K562 (cell line): Measurements from ENCODE around the gene ARHGAP24. TPM values are rescaled to one million over a fixed set of nuclear protein-coding genes. Genes with fewer than 3 reads are reported as not detected.

ENCODE experiments used
- ATAC-seq: fragments of 200-7000 bp; cut with Tn5 transposase; 3 replicates; pipeline ENCODE4 v1.9.1; 2020; ENCODE audit warnings: moderate library complexity
- BruUV-seq: library from RNA; stranded (reverse); fragments of 400-500 nt; replicated peaks from 2 replicates; lab custom pipeline; 2021; lab: Mats Ljungman, UMichigan
- CTCF ChIA-PET: fragments of 300-600 bp; formaldehyde crosslinking; extraction: SDS; loops from one replicate; lab custom pipeline; 2021; ENCODE audit warnings: low intra/inter-chr PET ratio; lab: Yijun Ruan, JAX
- POLR2A ChIA-PET: fragments of 300-600, 350-650 bp; sonication (Branson Sonifier 250); formaldehyde crosslinking; extraction: SDS; loops from one replicate; lab custom pipeline; 2021; ENCODE audit warnings: antibody characterized with exemption, inconsistent platforms; lab: Yijun Ruan, JAX
- DNase-seq, 4 experiments: peaks; one replicate each; pipeline versions ENCODE4 v3.0.0 to v3.0.0-alpha.2; 2011 to 2018; ENCODE audit warnings: low spot score in 3 of 4, mixed read lengths in 3 of 4; ENCODE audit errors: extremely low read depth in 1 of 4
- FAIRE-seq: peaks from 2 replicates; lab custom pipeline; 2011; peaks lifted over from hg19 to GRCh38; lab: Jason Lieb, UNC
- H2AFZ ChIP-seq: 2 replicates; pipeline ENCODE4 v1.6.0; 2011; ENCODE audit warnings: low read depth, low read length, control low read depth, inconsistent platforms
- H3K27ac ChIP-seq: fragments of 200-600 bp; 3 replicates; pipeline ENCODE4 v1.8.0; 2011; ENCODE audit warnings: low read depth, mild to moderate bottlenecking, control low read depth, inconsistent platforms, low read length, moderate library complexity, mixed read lengths; ENCODE audit errors: extremely low read depth
- H3K27me3 ChIP-seq, 2 experiments: fragments of 300-600 bp in 1 of 2; 2 replicates in 1 of 2; 3 replicates in 1 of 2; pipeline versions ENCODE4 v1.6.0 to v1.8.0; 2011; ENCODE audit warnings: inconsistent platforms in 2 of 2, low read length in 2 of 2, mild to moderate bottlenecking in 1 of 2, mixed read lengths in 1 of 2, moderate library complexity in 1 of 2; ENCODE audit not compliant: control insufficient read depth in 2 of 2, insufficient read depth in 2 of 2
- H3K36me3 ChIP-seq: fragments of 300-600 bp; 3 replicates; pipeline ENCODE4 v1.8.0; 2011; ENCODE audit warnings: mild to moderate bottlenecking, low read length, inconsistent platforms; ENCODE audit not compliant: control insufficient read depth, insufficient read depth
- H3K4me1 ChIP-seq, 2 experiments: fragments of 200-600 bp in 1 of 2; replicated peaks in 1 of 2; 2 replicates in 1 of 2; 3 replicates in 1 of 2; pipeline versions ENCODE4 v1.5.1 to v1.8.0; 2011; ENCODE audit warnings: inconsistent platforms in 2 of 2, low read length in 2 of 2, mild to moderate bottlenecking in 1 of 2, mixed read lengths in 1 of 2, moderate library complexity in 1 of 2; ENCODE audit not compliant: control insufficient read depth in 2 of 2, insufficient read depth in 2 of 2
- H3K4me2 ChIP-seq: 2 replicates; pipeline ENCODE4 v1.6.1; 2011; ENCODE audit warnings: low read length, control low read depth, inconsistent platforms, mixed read lengths; ENCODE audit not compliant: insufficient read depth
- H3K4me3 ChIP-seq: fragments of 200-600 bp; sonication (generic), shearing (Covaris generic); 2 replicates; pipeline ENCODE4 v1.5.1; 2016; ENCODE audit warnings: control low read depth, inconsistent platforms
- H3K79me2 ChIP-seq: fragments of 200-600 bp; 3 replicates; pipeline ENCODE4 v1.8.0; 2011; ENCODE audit warnings: low read length, inconsistent platforms; ENCODE audit not compliant: control insufficient read depth, insufficient read depth
- H3K9ac ChIP-seq, 2 experiments: 2 replicates each; pipeline versions ENCODE4 v1.6.0 to v1.6.1; 2011; ENCODE audit warnings: low read depth in 2 of 2, low read length in 2 of 2, control low read depth in 1 of 2, inconsistent platforms in 1 of 2, mild to moderate bottlenecking in 1 of 2, mixed read lengths in 1 of 2; ENCODE audit not compliant: insufficient read depth in 1 of 2
- H3K9me1 ChIP-seq: one replicate; pipeline ENCODE4 v1.6.0; 2011; ENCODE audit warnings: inconsistent platforms, mild to moderate bottlenecking, low read length, moderate library complexity; ENCODE audit not compliant: control insufficient read depth, insufficient read depth
- H3K9me3 ChIP-seq: replicated peaks from 2 replicates; pipeline ENCODE4 v1.5.1; 2011; ENCODE audit warnings: low read depth, low read length, inconsistent platforms; ENCODE audit not compliant: control insufficient read depth, insufficient read depth
- H4K20me1 ChIP-seq: replicated peaks from 2 replicates; pipeline ENCODE4 v1.6.1; 2011; ENCODE audit warnings: low read length, inconsistent platforms, mixed read lengths; ENCODE audit not compliant: control insufficient read depth, insufficient read depth
- BHLHE40 ChIP-seq: IDR thresholded peaks from 2 replicates; pipeline ENCODE4 v1.6.1; 2011; ENCODE audit warnings: low read length, improper control_type of control experiment
- COPS2 ChIP-seq: fragments of 450-650 bp; conservative IDR thresholded peaks from 2 replicates; pipeline ENCODE4 v1.6.1; 2016; ENCODE audit warnings: mild to moderate bottlenecking, moderate library complexity
- ELK3 ChIP-seq: fragments of 450-650 bp; formaldehyde crosslinking; IDR thresholded peaks from 2 replicates; pipeline ENCODE4 v1.4.0; 2020; ENCODE audit warnings: mild to moderate bottlenecking
- HNRNPK ChIP-seq: fragments of 200-400 bp; formaldehyde crosslinking; IDR thresholded peaks from one replicate; pipeline ENCODE4 v1.6.1; 2018; ENCODE audit warnings: mild to moderate bottlenecking, low read depth, low read length; ENCODE audit not compliant: poor library complexity, severe bottlenecking
- TSC22D4 ChIP-seq: fragments of 450-650 bp; IDR thresholded peaks from 2 replicates; pipeline ENCODE4 v1.6.1; 2016; ENCODE audit warnings: missing genetic modification characterization, missing biosample characterization, control low read depth
- XRCC4 ChIP-seq: IDR thresholded peaks from one replicate; pipeline ENCODE4 v1.6.1; 2011; ENCODE audit not compliant: insufficient read depth, insufficient read length; ENCODE audit errors: extremely low read depth
- WGBS: fragments of 100-300 bp; shearing (Covaris generic); methylation state at CpG from one replicate; pipeline ENCODE4 v1.1.6; 2016; ENCODE audit warnings: low coverage, mixed read lengths; ENCODE audit not compliant: insufficient coverage; ENCODE audit errors: missing lambda C conversion rate; 5-methylcytosine and 5-hydroxymethylcytosine counted together
- in situ Hi-C: fragments of 300-500 bp; cut with MboI; formaldehyde crosslinking; loops from 4 replicates; pipeline ENCODE4 v1.15.0; 2018; ENCODE audit warnings: inconsistent platforms, mixed read lengths
- intact Hi-C: fragments of 100-400 bp; cut with micrococcal nuclease; formaldehyde crosslinking; loops from 2 replicates; pipeline ENCODE4 v1.14.2; 2022
- polyA plus RNA-seq, 8 experiments: library from polyadenylated mRNA; depleted of rRNA in 4 of 8; stranded (reverse) in 5 of 8; unstranded in 3 of 8; fragments of >200 nt; fragmentation: Nextera tagmentation in 2 of 8; fragmentation: Illumina TruSeq in 1 of 8; extraction: Ambion mirVana in 2 of 8; extraction: Trizol in 1 of 8; gene quantifications; 2 replicates each; pipeline versions ENCODE4 v1.2.1 to v1.2.3, GENCODE V29; 2011 to 2014; ENCODE audit warnings: inconsistent platforms in 1 of 8, missing spikeins in 1 of 8
- total RNA-seq, 7 experiments: library from RNA; depleted of rRNA in 6 of 7; stranded (reverse); fragments of >200 nt in 6 of 7; fragmentation: Illumina TruSeq in 2 of 7; extraction: Trizol in 2 of 7; gene quantifications; 2 replicates each; pipeline versions ENCODE4 v1.2.1 to v1.2.3, GENCODE V29; 2011 to 2021; ENCODE audit warnings: low replicate concordance in 1 of 7

Gene ARHGAP24
- total and polyA plus RNA-seq, 9 of the 15 experiments (the other 6 are each of a cell fraction or from before 2014, with no cell fraction given), result 8.0 to 22.6 (median 14.0) TPM

- no peak overlapping the region for H2AFZ ChIP-seq
- POLR2A ChIA-PET, result no interaction called here
- H3K36me3 ChIP-seq, result no peaks in the 10 kb centered on the region
- no peak overlapping the region for H3K27ac ChIP-seq
- no peaks in the 10 kb centered on the region for H3K27me3 ChIP-seq
- intact Hi-C loops, result no loop called here
- H3K9ac ChIP-seq, result no peak overlapping the region
- in situ Hi-C loops, result no loop called here
- CTCF ChIA-PET, result no interaction called here
- no TSS peak for BruUV-seq
- H3K9me1 ChIP-seq, result no peaks in the 10 kb centered on the region
- DNase-seq (no peak), FAIRE-seq (no peak), ATAC-seq (no peak)
- H3K4me2 ChIP-seq, result no peak overlapping the region
- TF ChIP-seq HNRNPK (no peak), TSC22D4 (tag) (no peak), ELK3 (CRISPR knock-in tag) (no peak), BHLHE40 (no peak), COPS2 (no peak), XRCC4 (no peak)
- H3K9me3 ChIP-seq, result no peaks in the 10 kb centered on the region; the same call in 1 of the 2 replicates
- H3K4me1 ChIP-seq, result peaks cover 0 to 4% of the 10 kb centered on the region in 2 experiments; a peak in 2 of 5 replicates
- H4K20me1 ChIP-seq, result no peaks in the 10 kb centered on the region
- no peaks in the 10 kb centered on the region for H3K79me2 ChIP-seq
- no peak overlapping the region for H3K4me3 ChIP-seq
- 65% methylated on average over 1 of the region's 1 CpG for WGBS
Observed at GRCh38 chr4:85963231-85963630, 488.3 kb downstream of the ARHGAP24 start.
